SK-N-SH treated with all-trans-retinoic acid at 6 μM for 48 hours (cell line): ENCODE results near the gene MSI1.

Source experiments
- ATAC-seq: fragments of 200-7000 bp; cut with Tn5 transposase; 3 replicates; pipeline ENCODE4 v1.9.1; 2020; ENCODE audit warnings: mild to moderate bottlenecking, moderate library complexity
- BACH2 ChIP-seq: fragments of 250-450 bp; sonication (Bioruptor Pico); IDR thresholded peaks from 2 replicates; pipeline ENCODE4 v1.9.0; 2021; ENCODE audit warnings: mild to moderate bottlenecking, borderline replicate concordance
- CREB5 ChIP-seq: fragments of 250-450 bp; sonication (Bioruptor Pico); IDR thresholded peaks from 2 replicates; pipeline ENCODE4 v1.5.1; 2020; ENCODE audit warnings: low read depth, mild to moderate bottlenecking, moderate library complexity
- CSDC2 ChIP-seq: fragments of 250-450 bp; sonication (Bioruptor Pico); IDR thresholded peaks from 2 replicates; pipeline ENCODE4 v1.5.0; 2020; ENCODE audit warnings: mild to moderate bottlenecking, moderate library complexity
- ESRRG ChIP-seq: fragments of 250-450 bp; sonication (Bioruptor Pico); IDR thresholded peaks from 2 replicates; pipeline ENCODE4 v1.6.1; 2021; ENCODE audit warnings: mild to moderate bottlenecking
- GLIS3 ChIP-seq: fragments of 250-450 bp; sonication (Bioruptor Pico); IDR thresholded peaks from 2 replicates; pipeline ENCODE4 v1.5.0; 2020; ENCODE audit warnings: mild to moderate bottlenecking, moderate library complexity
- ISL1 ChIP-seq: fragments of 250-450 bp; sonication (Bioruptor Pico); IDR thresholded peaks from 2 replicates; pipeline ENCODE4 v2.1.2; 2022; ENCODE audit warnings: mild to moderate bottlenecking, moderate library complexity
- OSR1 ChIP-seq: fragments of 250-450 bp; sonication (Bioruptor Pico); IDR thresholded peaks from 2 replicates; pipeline ENCODE4 v1.8.0; 2022; ENCODE audit warnings: moderate library complexity, mild to moderate bottlenecking, inconsistent platforms
- PATZ1 ChIP-seq: fragments of 250-450 bp; sonication (Bioruptor Pico); IDR thresholded peaks from 2 replicates; pipeline ENCODE4 v1.8.0; 2020; ENCODE audit warnings: mild to moderate bottlenecking, moderate library complexity, borderline replicate concordance
- PPARA ChIP-seq: fragments of 250-450 bp; sonication (Bioruptor Pico); IDR thresholded peaks from 2 replicates; pipeline ENCODE4 v1.5.0; 2020; ENCODE audit warnings: mild to moderate bottlenecking, borderline replicate concordance
- RARB ChIP-seq: fragments of 250-450 bp; sonication (Bioruptor Pico); IDR thresholded peaks from 2 replicates; pipeline ENCODE4 v1.8.0; 2021; ENCODE audit warnings: mild to moderate bottlenecking, moderate library complexity
- SNAI2 ChIP-seq: fragments of 250-450 bp; sonication (Bioruptor Pico); IDR thresholded peaks from 2 replicates; pipeline ENCODE4 v1.5.0; 2020; ENCODE audit warnings: mild to moderate bottlenecking, moderate library complexity
- TCF4 ChIP-seq: fragments of 250-450 bp; sonication (Bioruptor Pico); IDR thresholded peaks from 2 replicates; pipeline ENCODE4 v1.8.0; 2021; ENCODE audit warnings: mild to moderate bottlenecking, moderate library complexity, borderline replicate concordance
- TOX ChIP-seq: fragments of 250-450 bp; sonication (Bioruptor Pico); IDR thresholded peaks from 2 replicates; pipeline ENCODE4 v1.8.0; 2021; ENCODE audit warnings: mild to moderate bottlenecking, moderate library complexity, borderline replicate concordance
- TSHZ2 ChIP-seq: fragments of 250-450 bp; sonication (Bioruptor Pico); IDR thresholded peaks from 2 replicates; pipeline ENCODE4 v1.5.0; 2020; ENCODE audit warnings: mild to moderate bottlenecking, moderate library complexity
- ZC3H10 ChIP-seq: fragments of 250-450 bp; sonication (Bioruptor Pico); IDR thresholded peaks from 2 replicates; pipeline ENCODE4 v1.5.1; 2021; ENCODE audit warnings: mild to moderate bottlenecking, moderate library complexity
- ZFP3 ChIP-seq: fragments of 250-450 bp; sonication (Bioruptor Pico); IDR thresholded peaks from 2 replicates; pipeline ENCODE4 v1.5.0; 2020; ENCODE audit warnings: mild to moderate bottlenecking, moderate library complexity
- ZFP30 ChIP-seq: fragments of 450-650 bp; formaldehyde crosslinking; IDR thresholded peaks from 2 replicates; pipeline ENCODE4 v1.5.0; 2022; ENCODE audit warnings: mild to moderate bottlenecking, moderate library complexity
- ZNF565 ChIP-seq: fragments of 450-650 bp; formaldehyde crosslinking; conservative IDR thresholded peaks from 2 replicates; pipeline ENCODE4 v1.5.0; 2020; ENCODE audit warnings: low read depth, mild to moderate bottlenecking, moderate library complexity
- ZNF70 ChIP-seq: fragments of 450-650 bp; formaldehyde crosslinking; IDR thresholded peaks from 2 replicates; pipeline ENCODE4 v1.5.0; 2020; ENCODE audit warnings: mild to moderate bottlenecking, moderate library complexity
- ZNF8 ChIP-seq: fragments of 450-650 bp; formaldehyde crosslinking; IDR thresholded peaks from 2 replicates; pipeline ENCODE4 v1.5.0; 2020; ENCODE audit warnings: mild to moderate bottlenecking, moderate library complexity

The MSI1 gene

GRCh38 chr12:120324841-120325417 is 44.0 kb downstream of the MSI1 start:
- no peak for TF ChIP-seq TSHZ2 (CRISPR knock-in tag)
- TF ChIP-seq GLIS3 = no peak
- TF ChIP-seq TCF4 (CRISPR knock-in tag) = no peak
- no peak for TF ChIP-seq ZFP30
- no peak for TF ChIP-seq ISL1
- TF ChIP-seq PPARA (CRISPR knock-in tag) = no peak
- TF ChIP-seq PATZ1 (CRISPR knock-in tag) = no peak
- TF ChIP-seq RARB = no peak
- TF ChIP-seq CSDC2 (CRISPR knock-in tag) = no peak
- no peak for TF ChIP-seq ZNF8
- no peak for TF ChIP-seq ZFP3 (CRISPR knock-in tag)
- no peak for TF ChIP-seq TOX (CRISPR knock-in tag)
- no peak for TF ChIP-seq BACH2 (CRISPR knock-in tag)
- TF ChIP-seq ZC3H10 (CRISPR knock-in tag) = no peak
- TF ChIP-seq ESRRG (CRISPR knock-in tag) = no peak
- no peak for TF ChIP-seq CREB5
- no peak for TF ChIP-seq SNAI2

GRCh38 chr12:120323772-120324171 is 45.2 kb downstream of the MSI1 start:
- no peak for TF ChIP-seq GLIS3
- TF ChIP-seq TOX (CRISPR knock-in tag) = no peak
- TF ChIP-seq, all 23 proteins: peak for 0
- ATAC-seq = no peak

More at GRCh38 chr12:120324841-120325417, 44.0 kb downstream of the MSI1 start:
- no peak for ATAC-seq

GRCh38 chr12:120321382-120322202 is 47.4 kb downstream of the MSI1 start:
- no peak for TF ChIP-seq PATZ1 (CRISPR knock-in tag)
- no peak for TF ChIP-seq OSR1 (CRISPR knock-in tag)
- TF ChIP-seq ZNF565 = no peak
- TF ChIP-seq ZNF70 (CRISPR knock-in tag) = no peak
- no peak for ATAC-seq
